Kidney epithelial cell (primary cell): ENCODE data around the gene ARFGAP1. TPM values are rescaled to one million over a fixed set of nuclear protein-coding genes. Genes with fewer than 3 reads are reported as not detected.
A peak's percentile ranks its signal among the peaks of the same experiment; 100 is the strongest.

Experiments
- DNase-seq: peaks from one replicate; pipeline ENCODE4 v3.0.0-alpha.2; 2010; ENCODE audit warnings: low read depth
- H3K27me3 ChIP-seq: 2 replicates; pipeline ENCODE4 v1.6.0; 2011; ENCODE audit warnings: low read length; ENCODE audit not compliant: control insufficient read depth, insufficient read depth
- H3K36me3 ChIP-seq: 2 replicates; pipeline ENCODE4 v1.5.1; 2011; ENCODE audit warnings: low read length; ENCODE audit not compliant: control insufficient read depth, insufficient read depth
- H3K4me3 ChIP-seq: 2 replicates; pipeline ENCODE4 v1.5.1; 2011; ENCODE audit warnings: low read depth, mild to moderate bottlenecking, control low read depth, low read length
- CTCF ChIP-seq: IDR thresholded peaks from 2 replicates; pipeline ENCODE4 v1.5.1; 2011; ENCODE audit warnings: mild to moderate bottlenecking, moderate library complexity, low read length, control low read depth, inconsistent platforms; ENCODE audit not compliant: insufficient read depth, poor library complexity, severe bottlenecking
- total RNA-seq: library from RNA; depleted of rRNA; stranded (reverse); fragments of >200 nt; gene quantifications from 2 replicates; pipeline ENCODE4 v1.2.3, GENCODE V29; 2015

ARFGAP1 gene
- total RNA-seq, 1 donor from 2014 or later, result 109 TPM

- no peaks in the 10 kb centered on the region for H3K36me3 ChIP-seq
- H3K27me3 ChIP-seq, result peaks cover 3% of the 10 kb centered on the region
- TF ChIP-seq CTCF, result no peak
- H3K4me3 ChIP-seq, result no peak overlapping the region
- no peak for DNase-seq
Measured at GRCh38 chr20:63226042-63226943, 46.3 kb upstream of the ARFGAP1 start.

GRCh38 chr20:63227260-63227659 is 45.4 kb upstream of the ARFGAP1 start:
- no peak for TF ChIP-seq CTCF
- Histone ChIP-seq H3K4me3 (no peak overlapping the region), H3K27me3 (no peaks in the 10 kb centered on the region), H3K36me3 (no peaks in the 10 kb centered on the region)
- DNase-seq, result no peak

- Histone ChIP-seq H3K36me3 (no peaks in the 10 kb centered on the region), H3K4me3 (no peak overlapping the region), H3K27me3 (no peaks in the 10 kb centered on the region)
- no peak for TF ChIP-seq CTCF
- no peak for DNase-seq
Measured at GRCh38 chr20:63228806-63229205, 43.8 kb upstream of the ARFGAP1 start.

GRCh38 chr20:63230800-63231268 is 41.8 kb upstream of the ARFGAP1 start:
- DNase-seq, result no peak
- no peak overlapping the region for H3K4me3 ChIP-seq
- H3K36me3 ChIP-seq, result no peaks in the 10 kb centered on the region
- peak; percentile 59 for TF ChIP-seq CTCF
- no peaks in the 10 kb centered on the region for H3K27me3 ChIP-seq

GRCh38 chr20:63232235-63233060 is 40.2 kb upstream of the ARFGAP1 start:
- Histone ChIP-seq H3K4me3 (no peak overlapping the region), H3K36me3 (no peaks in the 10 kb centered on the region), H3K27me3 (no peaks in the 10 kb centered on the region)
- TF ChIP-seq CTCF, result no peak
- DNase-seq, result peak; percentile 87
